Astrocyte of the spinal cord (primary cell): ENCODE data around the gene MYH6.
"Not testable (repeated sequence)": the region's sequence is repeated elsewhere in the genome, so short reads cannot be mapped to it uniquely, and the experiment has no call there.

Source experiments
- DNase-seq: peaks from one replicate; pipeline ENCODE4 v3.0.0; 2011; ENCODE audit warnings: low read depth, low spot score
- H3K4me3 ChIP-seq: 2 replicates; pipeline ENCODE4 v1.5.1; 2011; ENCODE audit warnings: low read depth, mild to moderate bottlenecking, low read length, moderate library complexity
- CTCF ChIP-seq: IDR thresholded peaks from 2 replicates; pipeline ENCODE4 v1.5.1; 2012; ENCODE audit warnings: low read depth, mild to moderate bottlenecking, low read length, inconsistent platforms
- in situ Hi-C: cut with HindIII; loops from 2 replicates; pipeline ENCODE4 v1.10.0; 2017; ENCODE audit warnings: low sequenced_read_pairs

Gene MYH6

GRCh38 chr14:23425169-23425568 lies 17.1 kb upstream of the MYH6 start:
- DNase-seq: no peak
- in situ Hi-C loops: no loop called here
- H3K4me3 ChIP-seq: no peak overlapping the region
- TF ChIP-seq CTCF: no peak

DNA sequence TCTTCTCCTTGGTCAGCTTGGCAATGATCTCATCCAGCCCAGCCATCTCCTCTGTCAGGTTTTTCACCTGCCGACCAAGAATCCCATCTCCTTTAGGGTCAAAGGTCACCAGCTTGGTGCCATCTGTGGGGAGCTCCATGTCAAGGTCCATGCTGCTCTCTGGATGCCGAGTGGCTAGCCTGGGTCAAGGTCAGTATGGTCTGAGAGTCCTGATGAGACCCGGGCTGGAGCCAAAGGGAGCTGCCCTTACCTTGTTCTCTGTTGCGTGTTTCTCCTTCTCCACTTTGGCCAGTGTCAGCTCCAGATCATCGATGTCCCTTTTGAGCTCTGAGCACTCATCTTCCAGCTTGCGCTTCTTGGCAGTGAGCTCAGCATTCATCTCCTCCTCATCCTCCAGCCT lies 15.6 kb upstream of the MYH6 start:
- no peak overlapping the region for H3K4me3 ChIP-seq
- in situ Hi-C loops: no loop called here
- TF ChIP-seq CTCF: no peak
- no peak for DNase-seq

DNA sequence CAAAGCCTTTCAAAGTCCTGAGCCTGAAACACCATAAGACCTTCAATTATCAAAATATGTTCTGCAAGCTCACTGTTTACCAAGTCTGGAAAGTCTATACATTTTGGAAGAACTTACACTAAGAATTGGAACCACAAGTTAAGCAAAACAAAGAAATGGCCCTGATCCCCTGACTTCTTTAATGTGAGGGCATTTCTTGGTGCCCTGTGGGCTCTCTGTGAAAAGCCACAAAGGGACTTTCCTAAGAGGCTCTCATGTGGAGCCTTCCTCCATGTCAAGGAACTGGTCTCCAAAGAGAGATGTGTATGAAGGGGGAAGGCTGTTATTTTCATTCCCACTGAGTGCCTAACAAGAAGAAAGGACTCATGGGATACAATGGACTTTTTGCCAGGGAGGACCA lies 13.5 kb upstream of the MYH6 start:
- no peak for TF ChIP-seq CTCF
- no peak for DNase-seq
- in situ Hi-C loops: no loop called here
- H3K4me3 ChIP-seq: no peak overlapping the region

GRCh38 chr14:23419646-23420045 lies 11.6 kb upstream of the MYH6 start:
- DNase-seq, in situ Hi-C loops, H3K4me3 ChIP-seq: not testable (repeated sequence)

GRCh38 chr14:23418021-23418420 lies 9.9 kb upstream of the MYH6 start:
- in situ Hi-C loops: no loop called here
- no peak overlapping the region for H3K4me3 ChIP-seq

DNA sequence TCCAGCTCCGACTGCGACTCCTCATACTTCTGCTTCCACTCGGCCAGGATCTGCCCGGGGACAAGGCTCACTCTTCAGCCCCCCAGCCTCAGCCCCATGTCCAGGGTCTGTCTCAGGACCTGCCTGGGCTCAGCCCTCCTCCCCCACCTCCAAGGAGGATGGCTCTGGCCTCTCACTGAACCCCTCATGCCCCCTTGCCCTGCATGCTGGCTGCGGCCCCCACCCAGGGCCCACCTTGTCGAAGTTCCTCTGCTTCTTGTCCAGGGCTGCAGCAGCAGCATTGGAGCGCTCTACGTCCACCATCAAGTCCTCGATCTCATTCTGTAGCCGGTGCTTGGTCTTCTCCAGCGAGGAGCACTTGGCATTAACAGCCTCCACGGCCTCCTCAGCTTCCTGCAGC lies 9.2 kb upstream of the MYH6 start:
- H3K4me3 ChIP-seq, in situ Hi-C loops: not testable (repeated sequence)

More at GRCh38 chr14:23418021-23418420, 9.9 kb upstream of the MYH6 start:
- no peak for TF ChIP-seq CTCF
- no peak for DNase-seq

GRCh38 chr14:23416801-23417200 lies 8.7 kb upstream of the MYH6 start:
- in situ Hi-C loops: no loop called here

More for the DNA sequence above, 9.2 kb upstream of the MYH6 start:
- DNase-seq: not testable (repeated sequence)

More at GRCh38 chr14:23416801-23417200, 8.7 kb upstream of the MYH6 start:
- no peak overlapping the region for H3K4me3 ChIP-seq
- no peak for TF ChIP-seq CTCF
- no peak for DNase-seq
